SK-N-SH treated with all-trans-retinoic acid at 6 μM for 48 hours (cell line): ENCODE measurements around the gene TNPO2.

Experiments
- ATAC-seq: fragments of 200-7000 bp; cut with Tn5 transposase; 3 replicates; pipeline ENCODE4 v1.9.1; 2020; ENCODE audit warnings: mild to moderate bottlenecking, moderate library complexity
- ARNTL ChIP-seq: fragments of 450-650 bp; formaldehyde crosslinking; IDR thresholded peaks from 2 replicates; pipeline ENCODE4 v1.5.0; 2020; ENCODE audit warnings: low read depth, mild to moderate bottlenecking, moderate library complexity, borderline replicate concordance
- BACH2 ChIP-seq: fragments of 250-450 bp; sonication (Bioruptor Pico); IDR thresholded peaks from 2 replicates; pipeline ENCODE4 v1.9.0; 2021; ENCODE audit warnings: mild to moderate bottlenecking, borderline replicate concordance
- CSDC2 ChIP-seq: fragments of 250-450 bp; sonication (Bioruptor Pico); IDR thresholded peaks from 2 replicates; pipeline ENCODE4 v1.5.0; 2020; ENCODE audit warnings: mild to moderate bottlenecking, moderate library complexity
- ESRRG ChIP-seq: fragments of 250-450 bp; sonication (Bioruptor Pico); IDR thresholded peaks from 2 replicates; pipeline ENCODE4 v1.6.1; 2021; ENCODE audit warnings: mild to moderate bottlenecking
- GLIS3 ChIP-seq: fragments of 250-450 bp; sonication (Bioruptor Pico); IDR thresholded peaks from 2 replicates; pipeline ENCODE4 v1.5.0; 2020; ENCODE audit warnings: mild to moderate bottlenecking, moderate library complexity
- ISL1 ChIP-seq: fragments of 250-450 bp; sonication (Bioruptor Pico); IDR thresholded peaks from 2 replicates; pipeline ENCODE4 v2.1.2; 2022; ENCODE audit warnings: mild to moderate bottlenecking, moderate library complexity
- OSR1 ChIP-seq: fragments of 250-450 bp; sonication (Bioruptor Pico); IDR thresholded peaks from 2 replicates; pipeline ENCODE4 v1.8.0; 2022; ENCODE audit warnings: moderate library complexity, mild to moderate bottlenecking, inconsistent platforms
- PPARA ChIP-seq: fragments of 250-450 bp; sonication (Bioruptor Pico); IDR thresholded peaks from 2 replicates; pipeline ENCODE4 v1.5.0; 2020; ENCODE audit warnings: mild to moderate bottlenecking, borderline replicate concordance
- RARB ChIP-seq: fragments of 250-450 bp; sonication (Bioruptor Pico); IDR thresholded peaks from 2 replicates; pipeline ENCODE4 v1.8.0; 2021; ENCODE audit warnings: mild to moderate bottlenecking, moderate library complexity
- SNAI2 ChIP-seq: fragments of 250-450 bp; sonication (Bioruptor Pico); IDR thresholded peaks from 2 replicates; pipeline ENCODE4 v1.5.0; 2020; ENCODE audit warnings: mild to moderate bottlenecking, moderate library complexity
- TCF4 ChIP-seq: fragments of 250-450 bp; sonication (Bioruptor Pico); IDR thresholded peaks from 2 replicates; pipeline ENCODE4 v1.8.0; 2021; ENCODE audit warnings: mild to moderate bottlenecking, moderate library complexity, borderline replicate concordance
- TOX ChIP-seq: fragments of 250-450 bp; sonication (Bioruptor Pico); IDR thresholded peaks from 2 replicates; pipeline ENCODE4 v1.8.0; 2021; ENCODE audit warnings: mild to moderate bottlenecking, moderate library complexity, borderline replicate concordance
- ZC3H10 ChIP-seq: fragments of 250-450 bp; sonication (Bioruptor Pico); IDR thresholded peaks from 2 replicates; pipeline ENCODE4 v1.5.1; 2021; ENCODE audit warnings: mild to moderate bottlenecking, moderate library complexity
- ZFP3 ChIP-seq: fragments of 250-450 bp; sonication (Bioruptor Pico); IDR thresholded peaks from 2 replicates; pipeline ENCODE4 v1.5.0; 2020; ENCODE audit warnings: mild to moderate bottlenecking, moderate library complexity
- ZFP30 ChIP-seq: fragments of 450-650 bp; formaldehyde crosslinking; IDR thresholded peaks from 2 replicates; pipeline ENCODE4 v1.5.0; 2022; ENCODE audit warnings: mild to moderate bottlenecking, moderate library complexity
- ZNF565 ChIP-seq: fragments of 450-650 bp; formaldehyde crosslinking; conservative IDR thresholded peaks from 2 replicates; pipeline ENCODE4 v1.5.0; 2020; ENCODE audit warnings: low read depth, mild to moderate bottlenecking, moderate library complexity
- ZNF70 ChIP-seq: fragments of 450-650 bp; formaldehyde crosslinking; IDR thresholded peaks from 2 replicates; pipeline ENCODE4 v1.5.0; 2020; ENCODE audit warnings: mild to moderate bottlenecking, moderate library complexity
- ZNF8 ChIP-seq: fragments of 450-650 bp; formaldehyde crosslinking; IDR thresholded peaks from 2 replicates; pipeline ENCODE4 v1.5.0; 2020; ENCODE audit warnings: mild to moderate bottlenecking, moderate library complexity
- TF ChIP-seq, protein P1 (sequence below): fragments of 250-450 bp; sonication (Bioruptor Pico); IDR thresholded peaks from 2 replicates; pipeline ENCODE4 v1.8.0; 2020; ENCODE audit warnings: mild to moderate bottlenecking, moderate library complexity, borderline replicate concordance
- TF ChIP-seq, protein P2 (sequence below): fragments of 250-450 bp; sonication (Bioruptor Pico); IDR thresholded peaks from 2 replicates; pipeline ENCODE4 v1.5.0; 2020; ENCODE audit warnings: mild to moderate bottlenecking, moderate library complexity
- TF ChIP-seq, protein P3 (sequence below): fragments of 250-450 bp; sonication (Bioruptor Pico); IDR thresholded peaks from 2 replicates; pipeline ENCODE4 v1.5.1; 2021; ENCODE audit warnings: mild to moderate bottlenecking, moderate library complexity
- TF ChIP-seq, protein P4 (sequence below): fragments of 250-450 bp; sonication (Bioruptor Pico); IDR thresholded peaks from 2 replicates; pipeline ENCODE4 v1.8.0; 2021; ENCODE audit warnings: low read depth, mild to moderate bottlenecking, moderate library complexity, borderline replicate concordance

TNPO2 gene

DNA sequence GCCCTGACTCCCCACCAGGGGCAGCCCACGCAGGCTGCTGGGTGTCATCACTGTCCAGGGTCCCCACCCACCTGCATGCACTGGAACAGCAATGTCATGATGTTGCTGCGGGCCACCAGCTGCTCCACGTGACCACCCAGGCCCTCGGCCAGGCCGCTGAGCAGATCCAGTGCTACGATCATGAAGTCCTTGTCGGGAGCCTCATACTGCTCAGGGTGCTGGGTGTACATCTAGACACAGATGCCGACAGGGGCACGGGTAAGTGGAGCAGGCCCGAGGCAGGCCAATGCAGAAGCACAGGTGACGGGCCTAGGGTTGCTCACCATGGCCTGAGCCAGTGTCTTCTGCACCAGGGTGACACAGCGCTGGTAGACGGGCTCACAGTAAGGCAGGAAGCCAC, 18.6 kb downstream of the TNPO2 start:
- no peak for ATAC-seq
- no peak for TF ChIP-seq CSDC2 (CRISPR knock-in tag)
- no peak for TF ChIP-seq TCF4
- TF ChIP-seq PPARA (CRISPR knock-in tag) = no peak
- no peak for TF ChIP-seq SNAI2 (CRISPR knock-in tag)
- no peak for TF ChIP-seq TOX
- no peak for TF ChIP-seq RARB
- TF ChIP-seq, protein P1, sequence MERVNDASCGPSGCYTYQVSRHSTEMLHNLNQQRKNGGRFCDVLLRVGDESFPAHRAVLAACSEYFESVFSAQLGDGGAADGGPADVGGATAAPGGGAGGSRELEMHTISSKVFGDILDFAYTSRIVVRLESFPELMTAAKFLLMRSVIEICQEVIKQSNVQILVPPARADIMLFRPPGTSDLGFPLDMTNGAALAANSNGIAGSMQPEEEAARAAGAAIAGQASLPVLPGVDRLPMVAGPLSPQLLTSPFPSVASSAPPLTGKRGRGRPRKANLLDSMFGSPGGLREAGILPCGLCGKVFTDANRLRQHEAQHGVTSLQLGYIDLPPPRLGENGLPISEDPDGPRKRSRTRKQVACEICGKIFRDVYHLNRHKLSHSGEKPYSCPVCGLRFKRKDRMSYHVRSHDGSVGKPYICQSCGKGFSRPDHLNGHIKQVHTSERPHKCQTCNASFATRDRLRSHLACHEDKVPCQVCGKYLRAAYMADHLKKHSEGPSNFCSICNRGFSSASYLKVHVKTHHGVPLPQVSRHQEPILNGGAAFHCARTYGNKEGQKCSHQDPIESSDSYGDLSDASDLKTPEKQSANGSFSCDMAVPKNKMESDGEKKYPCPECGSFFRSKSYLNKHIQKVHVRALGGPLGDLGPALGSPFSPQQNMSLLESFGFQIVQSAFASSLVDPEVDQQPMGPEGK = no peak
- no peak for TF ChIP-seq ZFP3
- no peak for TF ChIP-seq ARNTL (CRISPR knock-in tag)
- TF ChIP-seq, protein P2, sequence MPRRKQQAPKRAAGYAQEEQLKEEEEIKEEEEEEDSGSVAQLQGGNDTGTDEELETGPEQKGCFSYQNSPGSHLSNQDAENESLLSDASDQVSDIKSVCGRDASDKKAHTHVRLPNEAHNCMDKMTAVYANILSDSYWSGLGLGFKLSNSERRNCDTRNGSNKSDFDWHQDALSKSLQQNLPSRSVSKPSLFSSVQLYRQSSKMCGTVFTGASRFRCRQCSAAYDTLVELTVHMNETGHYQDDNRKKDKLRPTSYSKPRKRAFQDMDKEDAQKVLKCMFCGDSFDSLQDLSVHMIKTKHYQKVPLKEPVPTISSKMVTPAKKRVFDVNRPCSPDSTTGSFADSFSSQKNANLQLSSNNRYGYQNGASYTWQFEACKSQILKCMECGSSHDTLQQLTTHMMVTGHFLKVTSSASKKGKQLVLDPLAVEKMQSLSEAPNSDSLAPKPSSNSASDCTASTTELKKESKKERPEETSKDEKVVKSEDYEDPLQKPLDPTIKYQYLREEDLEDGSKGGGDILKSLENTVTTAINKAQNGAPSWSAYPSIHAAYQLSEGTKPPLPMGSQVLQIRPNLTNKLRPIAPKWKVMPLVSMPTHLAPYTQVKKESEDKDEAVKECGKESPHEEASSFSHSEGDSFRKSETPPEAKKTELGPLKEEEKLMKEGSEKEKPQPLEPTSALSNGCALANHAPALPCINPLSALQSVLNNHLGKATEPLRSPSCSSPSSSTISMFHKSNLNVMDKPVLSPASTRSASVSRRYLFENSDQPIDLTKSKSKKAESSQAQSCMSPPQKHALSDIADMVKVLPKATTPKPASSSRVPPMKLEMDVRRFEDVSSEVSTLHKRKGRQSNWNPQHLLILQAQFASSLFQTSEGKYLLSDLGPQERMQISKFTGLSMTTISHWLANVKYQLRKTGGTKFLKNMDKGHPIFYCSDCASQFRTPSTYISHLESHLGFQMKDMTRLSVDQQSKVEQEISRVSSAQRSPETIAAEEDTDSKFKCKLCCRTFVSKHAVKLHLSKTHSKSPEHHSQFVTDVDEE (CRISPR knock-in tag) = no peak
- TF ChIP-seq ZNF70 = no peak
- no peak for TF ChIP-seq GLIS3
- no peak for TF ChIP-seq BACH2
- TF ChIP-seq ISL1 (CRISPR knock-in tag) = no peak
- no peak for TF ChIP-seq OSR1 (CRISPR knock-in tag)
- no peak for TF ChIP-seq ESRRG
- no peak for TF ChIP-seq ZFP30 (CRISPR knock-in tag)
- no peak for TF ChIP-seq ZNF8 (CRISPR knock-in tag)
- TF ChIP-seq ZC3H10 (CRISPR knock-in tag) = no peak

DNA sequence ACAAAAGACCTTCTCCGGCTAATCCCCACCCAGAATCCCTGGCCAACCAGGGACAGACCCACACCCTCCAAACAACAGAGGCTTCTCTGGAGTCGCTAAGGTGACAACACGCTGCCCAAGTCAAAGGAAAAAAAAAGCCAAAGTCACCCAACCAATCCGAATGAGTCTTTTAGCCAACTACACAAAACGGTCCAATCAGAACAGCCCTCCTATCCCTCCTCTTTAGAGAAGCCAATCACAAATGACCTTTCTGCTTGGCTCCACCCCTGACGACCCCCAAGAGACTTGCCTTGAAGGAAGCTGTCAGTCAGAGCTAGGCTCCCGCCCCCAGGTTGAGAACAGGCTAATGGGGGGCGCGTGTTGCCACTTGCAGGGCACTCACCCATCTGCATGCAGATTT, 20.7 kb downstream of the TNPO2 start:
- TF ChIP-seq TCF4 (no peak), CSDC2 (CRISPR knock-in tag) (no peak), ESRRG (no peak), BACH2 (no peak), ZC3H10 (CRISPR knock-in tag) (no peak), ZFP3 (no peak), TOX (no peak), ZNF8 (CRISPR knock-in tag) (no peak), ZNF565 (no peak), ARNTL (CRISPR knock-in tag) (no peak), RARB (no peak), ISL1 (CRISPR knock-in tag) (no peak), ZFP30 (CRISPR knock-in tag) (no peak), ZNF70 (no peak), SNAI2 (CRISPR knock-in tag) (no peak), GLIS3 (no peak)
- TF ChIP-seq, protein P3, sequence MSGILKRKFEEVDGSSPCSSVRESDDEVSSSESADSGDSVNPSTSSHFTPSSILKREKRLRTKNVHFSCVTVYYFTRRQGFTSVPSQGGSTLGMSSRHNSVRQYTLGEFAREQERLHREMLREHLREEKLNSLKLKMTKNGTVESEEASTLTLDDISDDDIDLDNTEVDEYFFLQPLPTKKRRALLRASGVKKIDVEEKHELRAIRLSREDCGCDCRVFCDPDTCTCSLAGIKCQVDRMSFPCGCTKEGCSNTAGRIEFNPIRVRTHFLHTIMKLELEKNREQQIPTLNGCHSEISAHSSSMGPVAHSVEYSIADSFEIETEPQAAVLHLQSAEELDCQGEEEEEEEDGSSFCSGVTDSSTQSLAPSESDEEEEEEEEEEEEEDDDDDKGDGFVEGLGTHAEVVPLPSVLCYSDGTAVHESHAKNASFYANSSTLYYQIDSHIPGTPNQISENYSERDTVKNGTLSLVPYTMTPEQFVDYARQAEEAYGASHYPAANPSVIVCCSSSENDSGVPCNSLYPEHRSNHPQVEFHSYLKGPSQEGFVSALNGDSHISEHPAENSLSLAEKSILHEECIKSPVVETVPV (CRISPR knock-in tag) = no peak
- TF ChIP-seq, protein P4, sequence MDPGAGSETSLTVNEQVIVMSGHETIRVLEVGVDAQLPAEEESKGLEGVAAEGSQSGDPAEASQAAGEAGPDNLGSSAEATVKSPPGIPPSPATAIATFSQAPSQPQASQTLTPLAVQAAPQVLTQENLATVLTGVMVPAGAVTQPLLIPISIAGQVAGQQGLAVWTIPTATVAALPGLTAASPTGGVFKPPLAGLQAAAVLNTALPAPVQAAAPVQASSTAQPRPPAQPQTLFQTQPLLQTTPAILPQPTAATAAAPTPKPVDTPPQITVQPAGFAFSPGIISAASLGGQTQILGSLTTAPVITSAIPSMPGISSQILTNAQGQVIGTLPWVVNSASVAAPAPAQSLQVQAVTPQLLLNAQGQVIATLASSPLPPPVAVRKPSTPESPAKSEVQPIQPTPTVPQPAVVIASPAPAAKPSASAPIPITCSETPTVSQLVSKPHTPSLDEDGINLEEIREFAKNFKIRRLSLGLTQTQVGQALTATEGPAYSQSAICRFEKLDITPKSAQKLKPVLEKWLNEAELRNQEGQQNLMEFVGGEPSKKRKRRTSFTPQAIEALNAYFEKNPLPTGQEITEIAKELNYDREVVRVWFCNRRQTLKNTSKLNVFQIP (CRISPR knock-in tag) = no peak
- TF ChIP-seq, protein P2 (CRISPR knock-in tag) = no peak
- TF ChIP-seq, protein P1 = no peak
- peak; percentile 71 for ATAC-seq
